Common myeloid progenitor, CD34-positive (primary cell): ENCODE measurements around the gene RPS17.
A peak's percentile ranks its signal among the peaks of the same experiment; 100 is the strongest.
"Not testable (repeated sequence)": the region's sequence is repeated elsewhere in the genome, so short reads cannot be mapped to it uniquely, and the experiment has no call there.

Experiments used
- CTCF ChIA-PET: fragments of 350-600 bp; sonication (Branson Sonifier 250); formaldehyde crosslinking; loops from one replicate; lab custom pipeline; 2021; ENCODE audit warnings: antibody characterized with exemption; lab: Charles Lee
- POLR2A ChIA-PET: fragments of 350-600 bp; sonication (Branson Sonifier 250); formaldehyde crosslinking; loops from one replicate; lab custom pipeline; 2021; ENCODE audit warnings: antibody characterized with exemption; lab: Charles Lee
- DNase-seq, 3 donors: peaks; one replicate each; pipeline versions ENCODE4 v3.0.0 to v3.0.0-alpha.2; 2013
- H3K27ac ChIP-seq, 2 experiments: 1 replicate in 1 of 2; 2 replicates in 1 of 2; pipeline ENCODE4 v1.7.0; 2013; ENCODE audit warnings: inconsistent platforms in 2 of 2, low read length in 2 of 2, mild to moderate bottlenecking in 2 of 2, low read depth in 1 of 2, moderate library complexity in 1 of 2; ENCODE audit not compliant: severe bottlenecking in 2 of 2, insufficient read depth in 1 of 2, poor library complexity in 1 of 2
- H3K27me3 ChIP-seq, 5 experiments: replicated peaks in 2 of 5; 1 replicate in 3 of 5; 2 replicates in 2 of 5; pipeline versions ENCODE4 v1.6.1 to v1.7.0; 2013; ENCODE audit warnings: low read length in 4 of 5, mild to moderate bottlenecking in 2 of 5, moderate library complexity in 2 of 5, inconsistent platforms in 1 of 5; ENCODE audit not compliant: insufficient read depth in 5 of 5, control insufficient read depth in 4 of 5
- H3K36me3 ChIP-seq, 4 experiments: 1 replicate in 2 of 4; 2 replicates in 2 of 4; pipeline versions ENCODE4 v1.6.1 to v1.7.0; 2013; ENCODE audit warnings: low read length in 3 of 4, control low read depth in 1 of 4, mild to moderate bottlenecking in 1 of 4; ENCODE audit not compliant: control insufficient read depth in 4 of 4, insufficient read depth in 4 of 4
- H3K4me1 ChIP-seq, 4 experiments: 1 replicate in 3 of 4; 2 replicates in 1 of 4; pipeline versions ENCODE4 v1.6.1 to v1.7.1; 2013; ENCODE audit warnings: low read length in 3 of 4, mild to moderate bottlenecking in 3 of 4, control low read depth in 1 of 4, inconsistent platforms in 1 of 4, moderate library complexity in 1 of 4; ENCODE audit not compliant: control insufficient read depth in 4 of 4, insufficient read depth in 4 of 4; ENCODE audit errors: control extremely low read depth in 1 of 4
- H3K4me3 ChIP-seq, 7 experiments: 1 replicate in 4 of 7; 2 replicates in 3 of 7; pipeline versions ENCODE4 v1.5.1 to v1.7.0; 2013; ENCODE audit warnings: mild to moderate bottlenecking in 7 of 7, low read length in 6 of 7, moderate library complexity in 6 of 7, inconsistent platforms in 2 of 7, low read depth in 2 of 7, control low read depth in 1 of 7; ENCODE audit not compliant: insufficient read depth in 4 of 7, control insufficient read depth in 1 of 7; ENCODE audit errors: extremely low read depth in 1 of 7
- H3K9me3 ChIP-seq, 5 experiments: 1 replicate in 4 of 5; 2 replicates in 1 of 5; pipeline versions ENCODE4 v1.6.1 to v1.7.1; 2013; ENCODE audit warnings: low read length in 4 of 5, mild to moderate bottlenecking in 2 of 5, inconsistent platforms in 1 of 5, low read depth in 1 of 5, moderate library complexity in 1 of 5; ENCODE audit not compliant: control insufficient read depth in 4 of 5, insufficient read depth in 2 of 5; ENCODE audit errors: control extremely low read depth in 1 of 5
- WGBS: methylation state at CpG from one replicate; pipeline ENCODE4 v1.1.5; 2013; ENCODE audit not compliant: insufficient coverage; 5-methylcytosine and 5-hydroxymethylcytosine counted together

RPS17 gene

DNA sequence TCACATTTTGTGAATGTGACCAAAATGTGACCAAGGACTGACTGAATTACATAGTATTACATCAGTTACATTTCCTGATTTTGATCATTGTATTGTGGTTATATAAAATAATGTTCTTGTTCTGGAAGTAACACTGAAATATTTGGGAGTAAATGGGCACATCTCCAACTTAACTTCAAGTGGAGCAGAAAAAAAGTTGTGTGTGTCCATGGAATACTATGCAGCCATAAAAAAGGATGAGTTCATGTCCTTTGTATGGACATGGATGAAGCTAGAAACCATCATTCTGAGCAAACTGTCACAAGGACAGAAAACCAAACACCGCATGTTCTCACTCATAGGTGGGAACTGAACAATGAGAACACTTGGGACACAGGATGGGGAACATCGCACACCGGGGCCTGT is 5.8 kb downstream of the RPS17 start:
- H3K27me3 ChIP-seq, H3K9me3 ChIP-seq, H3K4me3 ChIP-seq, POLR2A ChIA-PET, DNase-seq, H3K27ac ChIP-seq: not testable (repeated sequence)
- CTCF ChIA-PET = interaction anchor here (1.2 kb wide), 1 partner anchor 9 kb away, joined by 3 read pairs; no protein-coding TSS in a partner anchor
- Histone ChIP-seq H3K4me1 (peaks cover 0 to 19% (median 12%) of the 10 kb centered on the region in 4 experiments), H3K36me3 (peaks cover 9 to 51% (median 41%) of the 10 kb centered on the region in 4 experiments)
- WGBS = no CpG with 5 or more reads among the region's 3 CpGs

DNA sequence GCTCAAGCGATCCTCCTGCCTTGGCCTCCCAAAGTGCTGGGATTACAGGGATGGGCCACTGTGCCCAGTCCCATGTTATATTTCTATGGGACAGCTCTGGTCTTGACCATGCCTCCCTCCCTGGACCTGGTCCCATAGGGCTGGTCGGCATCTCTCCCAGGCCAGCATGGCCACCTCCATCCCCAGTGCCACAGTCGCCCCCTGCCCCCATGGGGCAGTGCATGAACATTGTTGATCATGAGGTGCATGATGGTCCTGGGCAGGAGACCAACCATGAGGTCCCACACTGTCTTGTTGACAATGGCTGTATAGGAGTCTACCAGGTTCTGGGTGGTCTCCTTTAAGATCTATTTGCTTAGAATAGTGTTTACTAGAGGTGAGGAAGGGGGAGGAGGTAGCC is 6.5 kb downstream of the RPS17 start:
- Histone ChIP-seq H3K27ac (no peak overlapping the region), H3K27me3 (no peaks in the 10 kb centered on the region), H3K9me3 (no peaks in the 10 kb centered on the region), H3K4me3 (no peak overlapping the region), H3K4me1 (peaks cover 0 to 13% (median 8%) of the 10 kb centered on the region in 4 experiments), H3K36me3 (peaks cover 9 to 49% (median 37%) of the 10 kb centered on the region in 4 experiments)
- WGBS = 100% methylated on average over 2 of the region's 3 CpGs
- ChIA-PET CTCF (no interaction called here), POLR2A (no interaction called here)
- DNase-seq = no peak

DNA sequence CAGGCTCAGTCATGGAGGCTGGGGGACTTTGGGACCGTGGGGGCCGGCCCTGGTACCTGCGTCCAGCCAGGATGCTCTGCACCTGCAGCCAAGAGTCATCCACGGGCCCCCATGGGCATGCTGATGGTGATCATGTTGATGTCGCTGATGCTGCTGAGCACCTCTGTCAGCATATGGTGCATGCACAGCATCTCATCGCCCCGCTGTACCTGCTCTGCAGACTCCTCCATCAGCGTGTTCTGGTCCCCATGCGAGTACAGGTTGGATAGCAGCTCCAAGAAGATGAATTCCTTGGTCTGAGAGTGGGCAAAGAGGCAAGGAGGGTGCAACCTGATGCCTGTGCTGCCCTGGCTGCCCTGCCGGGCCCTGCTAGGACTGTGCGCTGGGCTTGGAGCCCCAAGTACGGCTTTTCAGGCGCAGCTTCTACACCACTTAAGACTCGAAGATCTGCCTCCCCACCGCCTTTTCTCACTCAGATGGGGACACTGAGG is 7.2 kb downstream of the RPS17 start:
- CTCF ChIA-PET = no interaction called here
- H3K27me3 ChIP-seq = no peaks in the 10 kb centered on the region
- peaks cover 8 to 42% (median 30%) of the 10 kb centered on the region in 4 experiments for H3K36me3 ChIP-seq
- H3K4me1 ChIP-seq = peaks cover 0 to 5% (median 2%) of the 10 kb centered on the region in 4 experiments
- no peak overlapping the region for H3K27ac ChIP-seq
- no peaks in the 10 kb centered on the region for H3K9me3 ChIP-seq
- WGBS = 98% methylated on average over 15 of the region's 15 CpGs
- POLR2A ChIA-PET = no interaction called here
- DNase-seq = no peak
- no peak overlapping the region for H3K4me3 ChIP-seq

DNA sequence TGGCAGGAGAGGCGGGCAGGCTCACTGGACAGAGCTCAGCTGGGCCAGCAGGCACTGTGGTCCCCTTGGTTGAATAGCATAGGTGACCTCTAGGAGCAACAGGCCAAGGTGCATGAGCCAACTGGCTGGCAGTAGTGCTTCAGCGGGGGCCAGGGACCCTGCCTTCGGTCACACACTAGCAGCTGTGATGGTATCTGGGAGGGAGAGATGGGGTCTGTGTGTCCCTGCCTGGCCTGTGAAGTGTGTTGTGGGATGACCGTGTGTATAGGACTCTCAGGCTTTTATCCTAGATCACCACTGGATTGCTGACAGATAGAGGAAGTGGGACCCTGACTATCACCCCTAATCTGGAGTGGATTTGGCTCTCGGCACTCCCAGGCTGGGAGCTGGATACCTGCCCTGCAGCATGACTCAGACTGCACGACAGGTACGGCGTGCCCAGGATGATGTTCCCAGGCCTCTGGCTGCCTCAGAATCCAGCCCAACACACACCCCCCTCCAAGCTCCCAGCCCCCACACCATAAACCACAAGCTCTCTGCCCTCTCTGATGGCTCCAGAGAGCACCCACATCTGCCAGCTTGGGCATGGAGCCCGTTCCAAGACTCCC is 7.8 kb downstream of the RPS17 start:
- Histone ChIP-seq H3K4me1 (peaks cover 0 to 3% (median 0%) of the 10 kb centered on the region in 4 experiments), H3K27ac (no peak overlapping the region), H3K36me3 (peaks cover 7 to 37% (median 24%) of the 10 kb centered on the region in 4 experiments), H3K9me3 (no peaks in the 10 kb centered on the region), H3K4me3 (no peak overlapping the region), H3K27me3 (no peaks in the 10 kb centered on the region)
- WGBS = 91% methylated on average over 9 of the region's 9 CpGs
- DNase-seq = no peak
- POLR2A ChIA-PET = no interaction called here
- CTCF ChIA-PET = interaction anchor here (3.2 kb wide), 1 partner anchor 8 kb away, joined by 24 read pairs; the partner anchor contains the start of gene RPS17

DNA sequence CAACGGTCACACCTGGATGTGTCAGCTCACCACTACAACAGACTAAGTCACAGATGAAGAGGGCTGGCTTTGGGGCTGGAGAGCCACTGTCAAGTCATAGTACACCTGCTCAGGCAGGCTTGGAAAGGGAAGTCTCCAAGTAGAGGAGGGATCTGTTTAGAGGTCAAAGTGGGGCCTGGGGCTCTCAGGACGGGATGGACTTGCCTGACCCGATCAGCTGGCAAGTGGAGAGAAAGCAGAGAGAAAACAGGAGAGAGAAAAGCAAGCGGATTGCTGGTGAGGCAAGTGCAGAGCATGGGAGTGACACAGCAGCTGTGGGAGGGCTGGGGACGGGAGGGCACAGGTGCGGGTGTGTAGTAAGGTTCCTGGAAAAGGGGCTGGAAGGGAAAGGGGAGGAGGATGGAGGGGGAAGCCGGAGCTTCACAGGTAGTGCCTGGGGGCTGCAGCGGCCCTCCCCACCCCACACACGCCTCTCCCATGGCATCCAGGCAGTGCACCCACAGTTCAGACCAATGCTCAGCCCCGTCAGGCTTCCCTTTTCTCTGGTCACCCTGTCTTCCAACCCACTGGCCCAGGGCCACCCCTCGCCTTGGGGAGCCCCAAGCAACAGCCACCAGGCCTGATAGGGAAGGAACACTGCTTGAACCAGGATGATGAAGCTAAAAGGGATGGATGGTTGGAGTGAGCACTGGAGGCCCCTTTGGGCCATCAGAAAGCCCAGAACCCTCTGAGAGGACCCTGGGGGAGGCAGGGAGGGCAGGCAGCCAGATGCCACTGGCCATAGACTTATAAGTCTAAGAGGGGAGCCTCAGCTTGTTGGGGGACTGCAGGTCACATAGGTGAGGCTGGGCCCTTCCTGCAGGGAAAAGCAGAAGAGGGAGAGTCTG is 8.5 kb downstream of the RPS17 start:
- Histone ChIP-seq H3K4me1 (peaks cover 0 to 3% (median 0%) of the 10 kb centered on the region in 4 experiments), H3K4me3 (no peak overlapping the region), H3K27me3 (no peaks in the 10 kb centered on the region), H3K9me3 (no peaks in the 10 kb centered on the region), H3K27ac (no peak overlapping the region), H3K36me3 (peaks cover 2 to 29% (median 17%) of the 10 kb centered on the region in 4 experiments)
- POLR2A ChIA-PET = interaction anchor here (1.2 kb wide), 1 partner anchor 9 kb away, joined by 3 read pairs; the partner anchor contains the start of gene RPS17
- DNase-seq = no peak
- 100% methylated on average over 3 of the region's 11 CpGs for WGBS
- CTCF ChIA-PET = interaction anchor here (2.3 to 3.2 kb wide), 2 partner anchors 8 to 468 kb away, joined by 7 to 24 read pairs; partner anchors contain the start of gene RPS17

DNA sequence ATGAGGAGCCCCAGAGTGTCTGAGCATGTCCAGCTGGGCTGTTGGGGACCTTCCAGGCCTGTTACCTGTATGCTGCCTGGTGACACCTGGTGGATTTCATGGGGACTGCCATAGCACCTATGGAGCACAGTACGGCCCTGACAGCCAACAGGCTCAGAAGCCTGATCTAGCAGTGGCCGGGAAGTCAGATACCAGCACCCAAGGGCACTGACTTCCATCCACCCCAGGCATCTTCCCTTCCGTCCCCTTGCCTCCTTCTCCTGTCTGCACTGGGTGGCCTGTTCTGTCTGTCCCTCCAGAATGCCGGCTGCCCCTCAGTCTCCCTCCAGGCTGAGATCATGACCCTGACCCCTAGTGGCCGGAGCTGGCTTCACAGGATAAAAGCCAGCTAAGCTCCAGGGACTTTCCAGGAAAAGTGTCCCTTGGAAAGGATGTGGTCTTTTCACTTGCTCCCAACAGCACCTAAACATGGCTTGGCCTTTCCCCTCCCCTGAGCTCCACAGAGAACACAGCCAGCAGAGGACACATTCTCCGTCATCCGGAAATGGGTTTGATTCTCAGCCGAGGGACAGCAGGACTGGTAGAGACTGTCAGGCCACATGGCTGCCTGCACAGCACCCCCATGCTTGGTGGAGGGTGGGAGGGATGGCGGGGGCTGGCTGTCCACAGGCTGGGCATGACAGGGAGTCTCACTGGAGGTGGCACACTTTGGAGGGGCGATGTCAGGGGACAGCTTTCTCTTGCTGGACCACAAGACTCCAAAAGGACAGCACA is 9.5 kb downstream of the RPS17 start:
- 17% methylated on average over 6 of the region's 10 CpGs for WGBS
- peak overlapping the region in 4 of 7 experiments; percentile 48 to 73 (median 59) for H3K4me3 ChIP-seq
- DNase-seq = peak; percentile 68 to 82 (median 78)
- no peaks in the 10 kb centered on the region for H3K27me3 ChIP-seq
- CTCF ChIA-PET = interaction anchor here (1.0 to 3.2 kb wide), 6 partner anchors 9 to 471 kb away, joined by 3 to 24 read pairs (median 4); partner anchors contain the start of gene RPS17
- peaks cover 0 to 3% (median 0%) of the 10 kb centered on the region in 4 experiments for H3K4me1 ChIP-seq
- no peak overlapping the region for H3K27ac ChIP-seq
- POLR2A ChIA-PET = interaction anchor here (0.6 to 1.2 kb wide), 2 partner anchors 9 to 10 kb away, joined by 3 read pairs; partner anchors contain the start of gene RPS17
- no peaks in the 10 kb centered on the region for H3K9me3 ChIP-seq
- H3K36me3 ChIP-seq = peaks cover 2 to 20% (median 10%) of the 10 kb centered on the region in 4 experiments
